H9 (cell line): ENCODE measurements around the gene ORAI3. TPM values are rescaled to one million over a fixed set of nuclear protein-coding genes. Genes with fewer than 3 reads are reported as not detected.

Source experiments
- DNase-seq: peaks from one replicate; pipeline ENCODE4 v3.0.0-alpha.2; 2017
- H2AFZ ChIP-seq: one replicate; pipeline ENCODE4 v1.6.1; 2013; ENCODE audit warnings: mild to moderate bottlenecking, low read length, control low read depth, moderate library complexity
- H2AK5ac ChIP-seq: 2 replicates; pipeline ENCODE4 v1.6.1; 2013; ENCODE audit warnings: low read length, control low read depth, mixed read lengths; ENCODE audit not compliant: insufficient read length
- H2BK120ac ChIP-seq: one replicate; pipeline ENCODE4 v1.6.1; 2013; ENCODE audit warnings: low read depth, mild to moderate bottlenecking, low read length, control low read depth, inconsistent platforms; ENCODE audit not compliant: poor library complexity, severe bottlenecking
- H2BK12ac ChIP-seq: 2 replicates; pipeline ENCODE4 v1.6.1; 2013; ENCODE audit warnings: low read length, control low read depth, mixed read lengths, low read depth; ENCODE audit not compliant: insufficient read length
- H2BK15ac ChIP-seq: 2 replicates; pipeline ENCODE4 v1.6.1; 2013; ENCODE audit warnings: low read depth, low read length, control low read depth
- H2BK20ac ChIP-seq: one replicate; pipeline ENCODE4 v1.6.1; 2013; ENCODE audit warnings: low read depth, mild to moderate bottlenecking, low read length, control low read depth, inconsistent platforms; ENCODE audit not compliant: poor library complexity, severe bottlenecking
- H2BK5ac ChIP-seq: 2 replicates; pipeline ENCODE4 v1.6.1; 2013; ENCODE audit warnings: low read length, control low read depth, mixed read lengths; ENCODE audit not compliant: insufficient read length
- H3K14ac ChIP-seq: 2 replicates; pipeline ENCODE4 v1.6.1; 2013; ENCODE audit warnings: low read length, control low read depth; ENCODE audit not compliant: insufficient read depth
- H3K18ac ChIP-seq: 2 replicates; pipeline ENCODE4 v1.6.1; 2013; ENCODE audit warnings: low read depth, mild to moderate bottlenecking, mixed read lengths, low read length, control low read depth; ENCODE audit not compliant: insufficient read length
- H3K23ac ChIP-seq: 2 replicates; pipeline ENCODE4 v1.6.1; 2013; ENCODE audit warnings: low read length, control low read depth, mixed read lengths, low read depth; ENCODE audit not compliant: insufficient read length
- H3K23me2 ChIP-seq: 2 replicates; pipeline ENCODE4 v1.6.1; 2013; ENCODE audit warnings: low read depth, mild to moderate bottlenecking, mixed read lengths, low read length, control low read depth; ENCODE audit not compliant: insufficient read length, poor library complexity, severe bottlenecking
- H3K27ac ChIP-seq: 2 replicates; pipeline ENCODE4 v1.5.1; 2013; ENCODE audit warnings: low read length, control low read depth, mixed read lengths, low read depth; ENCODE audit not compliant: insufficient read length
- H3K27me3 ChIP-seq: 2 replicates; pipeline ENCODE4 v1.6.1; 2013; ENCODE audit warnings: low read length, control low read depth, inconsistent platforms; ENCODE audit not compliant: insufficient read depth
- H3K4ac ChIP-seq: 2 replicates; pipeline ENCODE4 v1.6.1; 2013; ENCODE audit warnings: low read depth, mild to moderate bottlenecking, control low read depth, inconsistent platforms, low read length, moderate library complexity
- H3K4me1 ChIP-seq: 2 replicates; pipeline ENCODE4 v1.6.1; 2013; ENCODE audit warnings: low read length, control low read depth, inconsistent platforms; ENCODE audit not compliant: insufficient read depth
- H3K4me2 ChIP-seq: 2 replicates; pipeline ENCODE4 v1.6.1; 2013; ENCODE audit warnings: low read length, control low read depth, mixed read lengths; ENCODE audit not compliant: insufficient read length, insufficient read depth
- H3K56ac ChIP-seq: 2 replicates; pipeline ENCODE4 v1.6.1; 2013; ENCODE audit warnings: low read depth, mild to moderate bottlenecking, mixed read lengths, low read length, control low read depth; ENCODE audit not compliant: insufficient read length
- H3K79me1 ChIP-seq: 2 replicates; pipeline ENCODE4 v1.6.1; 2013; ENCODE audit warnings: low read depth, mild to moderate bottlenecking, moderate library complexity, low read length, control low read depth, inconsistent platforms; ENCODE audit not compliant: insufficient read depth, poor library complexity, severe bottlenecking
- H3K79me2 ChIP-seq: 2 replicates; pipeline ENCODE4 v1.6.1; 2013; ENCODE audit warnings: low read length, control low read depth, inconsistent platforms; ENCODE audit not compliant: insufficient read depth
- H3K9ac ChIP-seq: 2 replicates; pipeline ENCODE4 v1.6.1; 2013; ENCODE audit warnings: low read length, control low read depth, mixed read lengths; ENCODE audit not compliant: insufficient read length; ENCODE audit errors: extremely low read depth
- H3K9me3 ChIP-seq: one replicate; pipeline ENCODE4 v1.6.1; 2013; ENCODE audit warnings: low read depth, low read length, inconsistent platforms; ENCODE audit not compliant: control insufficient read depth
- H3T11ph ChIP-seq: one replicate; pipeline ENCODE4 v1.6.1; 2013; ENCODE audit warnings: mild to moderate bottlenecking, low read length, control low read depth, inconsistent platforms
- H4K20me1 ChIP-seq: one replicate; pipeline ENCODE4 v1.6.1; 2013; ENCODE audit not compliant: control insufficient read depth, insufficient read length, insufficient read depth
- H4K5ac ChIP-seq: 2 replicates; pipeline ENCODE4 v1.6.1; 2013; ENCODE audit warnings: low read depth, mild to moderate bottlenecking, mixed read lengths, low read length, control low read depth; ENCODE audit not compliant: insufficient read length
- H4K8ac ChIP-seq: replicated peaks from 2 replicates; pipeline ENCODE4 v1.6.1; 2013; ENCODE audit warnings: low read length, control low read depth, mixed read lengths, low read depth; ENCODE audit not compliant: insufficient read length
- H4K91ac ChIP-seq: 2 replicates; pipeline ENCODE4 v1.6.1; 2013; ENCODE audit warnings: low read depth, mild to moderate bottlenecking, moderate library complexity, mixed read lengths, low read length, control low read depth; ENCODE audit not compliant: insufficient read length
- H3K27ac Mint-ChIP-seq, 3 experiments: 2 replicates in 2 of 3; 3 replicates in 1 of 3; pipeline ENCODE4 v1.8.0; 2020 to 2021; ENCODE audit warnings: mixed read lengths in 3 of 3, mild to moderate bottlenecking in 1 of 3, moderate library complexity in 1 of 3
- H3K27me3 Mint-ChIP-seq: 2 replicates; pipeline ENCODE4 v1.8.0; 2021; ENCODE audit warnings: low read depth, mild to moderate bottlenecking, moderate library complexity, mixed read lengths
- H3K36me3 Mint-ChIP-seq, 3 experiments: 2 replicates in 2 of 3; 3 replicates in 1 of 3; pipeline ENCODE4 v1.8.0; 2020 to 2021; ENCODE audit warnings: low read depth in 3 of 3, mixed read lengths in 3 of 3; ENCODE audit not compliant: insufficient read depth in 1 of 3
- H3K4me1 Mint-ChIP-seq, 2 experiments: 2 replicates each; pipeline ENCODE4 v1.8.0; 2020; ENCODE audit warnings: mixed read lengths in 2 of 2
- H3K4me3 Mint-ChIP-seq, 2 experiments: 2 replicates in 1 of 2; 3 replicates in 1 of 2; pipeline ENCODE4 v1.8.0; 2020 to 2021; ENCODE audit warnings: mild to moderate bottlenecking in 2 of 2, mixed read lengths in 2 of 2, moderate library complexity in 1 of 2
- H3K9me3 Mint-ChIP-seq, 2 experiments: 2 replicates in 1 of 2; 3 replicates in 1 of 2; pipeline ENCODE4 v1.8.0; 2020; ENCODE audit warnings: mild to moderate bottlenecking in 2 of 2, mixed read lengths in 2 of 2, moderate library complexity in 1 of 2
- WGBS: extraction: QIAGEN DNeasy Blood & Tissue Kit; methylation state at CpG from one replicate; pipeline ENCODE4 v1.1.7; 2013; ENCODE audit warnings: missing lambda C conversion rate, low lambda C conversion rate, mixed read lengths; ENCODE audit not compliant: insufficient read length; ENCODE audit errors: extremely low coverage; 5-methylcytosine and 5-hydroxymethylcytosine counted together
- total RNA-seq: library from RNA; stranded (reverse); gene quantifications from 2 replicates; pipeline ENCODE4 v1.2.1, GENCODE V29; 2021
- TF ChIP-seq, protein P1 (sequence below): fragments of 200-600 bp; sonication (generic); conservative IDR thresholded peaks from 3 replicates; pipeline ENCODE4 v1.8.0; 2021; ENCODE audit warnings: antibody characterized with exemption, mild to moderate bottlenecking

The ORAI3 gene
- total RNA-seq, 1 experiment from 2014 or later, result 6.9 TPM

DNA sequence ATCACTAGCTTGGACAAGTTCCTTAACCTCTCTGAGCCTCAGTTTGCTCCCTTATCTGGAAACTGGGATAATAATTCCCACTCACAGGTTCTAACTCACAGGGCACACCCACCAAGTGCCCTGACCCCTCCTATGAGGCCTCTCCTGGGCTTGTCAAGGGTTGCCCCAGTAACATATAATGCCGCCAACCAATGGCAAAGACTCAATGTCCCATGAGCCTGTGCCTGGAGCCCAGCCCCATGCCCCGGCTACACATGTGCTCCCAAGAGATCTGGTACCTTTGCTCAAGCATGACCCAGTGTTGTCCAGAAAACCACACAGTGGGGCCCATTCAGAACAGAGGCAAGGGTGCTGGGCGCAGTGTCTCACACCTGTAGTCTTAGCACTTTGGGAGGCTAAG is 34.0 kb upstream of the ORAI3 start:
- Histone ChIP-seq H3K4me2 (no peak overlapping the region), H3K4me1 (no peaks in the 10 kb centered on the region), H4K91ac (no peak overlapping the region), H3K4ac (no peak overlapping the region), H3K56ac (no peak overlapping the region), H3K79me1 (no peaks in the 10 kb centered on the region), H2BK20ac (no peak overlapping the region), H3K23ac (no peak overlapping the region), H2BK5ac (no peak overlapping the region), H2BK120ac (no peak overlapping the region), H3K9me3 (no peaks in the 10 kb centered on the region), H3K79me2 (no peaks in the 10 kb centered on the region), H4K8ac (no peak overlapping the region), H3K9ac (no peak overlapping the region), H3T11ph (no peak overlapping the region), H2BK15ac (no peak overlapping the region), H3K14ac (no peak overlapping the region), H3K27ac (no peak overlapping the region), H3K27me3 (no peaks in the 10 kb centered on the region), H3K18ac (no peak overlapping the region), H3K23me2 (no peaks in the 10 kb centered on the region), H4K20me1 (peaks cover 2% of the 10 kb centered on the region), H2AFZ (no peak overlapping the region), H2AK5ac (no peak overlapping the region), H4K5ac (no peak overlapping the region), H2BK12ac (no peak overlapping the region)
- no peaks in the 10 kb centered on the region for H3K9me3 Mint-ChIP-seq
- no peaks in the 10 kb centered on the region for H3K36me3 Mint-ChIP-seq
- no peak for DNase-seq
- H3K4me1 Mint-ChIP-seq, result peaks cover 12 to 22% of the 10 kb centered on the region in 2 experiments
- no peak overlapping the region for H3K4me3 Mint-ChIP-seq
- WGBS, result no CpG with 5 or more reads among the region's 3 CpGs
- no peaks in the 10 kb centered on the region for H3K27me3 Mint-ChIP-seq
- TF ChIP-seq, protein P1, sequence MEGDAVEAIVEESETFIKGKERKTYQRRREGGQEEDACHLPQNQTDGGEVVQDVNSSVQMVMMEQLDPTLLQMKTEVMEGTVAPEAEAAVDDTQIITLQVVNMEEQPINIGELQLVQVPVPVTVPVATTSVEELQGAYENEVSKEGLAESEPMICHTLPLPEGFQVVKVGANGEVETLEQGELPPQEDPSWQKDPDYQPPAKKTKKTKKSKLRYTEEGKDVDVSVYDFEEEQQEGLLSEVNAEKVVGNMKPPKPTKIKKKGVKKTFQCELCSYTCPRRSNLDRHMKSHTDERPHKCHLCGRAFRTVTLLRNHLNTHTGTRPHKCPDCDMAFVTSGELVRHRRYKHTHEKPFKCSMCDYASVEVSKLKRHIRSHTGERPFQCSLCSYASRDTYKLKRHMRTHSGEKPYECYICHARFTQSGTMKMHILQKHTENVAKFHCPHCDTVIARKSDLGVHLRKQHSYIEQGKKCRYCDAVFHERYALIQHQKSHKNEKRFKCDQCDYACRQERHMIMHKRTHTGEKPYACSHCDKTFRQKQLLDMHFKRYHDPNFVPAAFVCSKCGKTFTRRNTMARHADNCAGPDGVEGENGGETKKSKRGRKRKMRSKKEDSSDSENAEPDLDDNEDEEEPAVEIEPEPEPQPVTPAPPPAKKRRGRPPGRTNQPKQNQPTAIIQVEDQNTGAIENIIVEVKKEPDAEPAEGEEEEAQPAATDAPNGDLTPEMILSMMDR, result no peak
- H3K27ac Mint-ChIP-seq, result peak overlapping the region in 1 of 3 experiments; percentile 63; a peak in 1 of 7 replicates
